Tibial nerve (tissue), 4 donors: ENCODE data around the gene USP34.

ENCODE experiments used
- CTCF ChIP-seq, 5 experiments: fragments of 200-600 bp in 3 of 5; fragments of 450-650 bp in 2 of 5; sonication (generic) in 3 of 5; IDR thresholded peaks; one replicate each; pipeline ENCODE4 v1.5.1; 2016 to 2019; ENCODE audit warnings: antibody characterized with exemption in 5 of 5, mild to moderate bottlenecking in 3 of 5, moderate library complexity in 2 of 5
- EP300 ChIP-seq, 2 donors: sonication (generic); formaldehyde crosslinking; IDR thresholded peaks; one replicate each; pipeline ENCODE4 v1.6.1; 2017; ENCODE audit warnings: antibody characterized with exemption in 2 of 2, mild to moderate bottlenecking in 1 of 2
- POLR2A ChIP-seq, 2 donors: fragments of 450-650 bp; IDR thresholded peaks; one replicate each; pipeline ENCODE4 v1.6.1; 2017; ENCODE audit warnings: antibody characterized with exemption in 2 of 2, mild to moderate bottlenecking in 2 of 2, moderate library complexity in 2 of 2

DNA sequence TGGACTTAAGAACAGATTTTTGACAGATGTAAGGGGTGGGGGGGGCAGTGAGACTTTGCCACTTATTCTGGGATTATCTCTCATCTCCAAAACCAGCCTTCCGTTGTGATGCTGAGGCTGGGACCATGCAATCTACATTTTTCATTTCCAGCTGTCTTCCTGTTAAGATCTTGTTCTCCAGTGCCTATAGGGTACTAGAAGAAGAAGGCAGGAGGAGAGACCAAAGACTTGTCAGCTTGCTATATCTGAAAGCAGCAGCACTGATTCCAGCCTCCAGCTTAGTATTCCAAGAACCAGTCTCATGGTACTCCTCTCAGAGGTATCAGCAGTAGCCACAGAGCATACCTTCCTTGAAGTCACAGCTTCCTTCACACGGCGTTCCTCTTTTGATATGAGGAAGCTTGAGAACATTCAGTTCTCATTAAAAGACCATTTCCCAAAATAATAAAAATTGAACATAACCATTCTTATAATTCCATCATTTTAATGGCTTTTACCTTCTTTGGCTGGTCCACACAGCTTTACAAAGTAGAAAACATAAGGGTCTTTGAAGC, 49.8 kb downstream of the USP34 start:
- TF ChIP-seq CTCF (IDR thresholded peaks at IDR 0.05) (no peak), POLR2A (IDR thresholded peaks at IDR 0.05) (no peak), EP300 (IDR thresholded peaks at IDR 0.05) (no peak)
